DMS53 treated with DMSO at 0.1 percent for 48 hours (cell line): Measurements from ENCODE around the gene ZNF527.
A peak's percentile ranks its signal among the peaks of the same experiment; 100 is the strongest.
"Not testable (repeated sequence)": the region's sequence is repeated elsewhere in the genome, so short reads cannot be mapped to it uniquely, and the experiment has no call there.

ENCODE experiments used
- DNase-seq: peaks from one replicate; lab custom pipeline; 2025; ENCODE audit not compliant: unreplicated experiment; lab: John Stamatoyannopoulos, UW

The ZNF527 gene

GRCh38 chr19:37370880-37371661 is at the start of gene ZNF527:
TSS of gene ZNF527 (plus strand) at chr19:37371099. CDS start at chr19:37374199, 3,100 bp downstream.
- peak; percentile 99 for DNase-seq

DNA sequence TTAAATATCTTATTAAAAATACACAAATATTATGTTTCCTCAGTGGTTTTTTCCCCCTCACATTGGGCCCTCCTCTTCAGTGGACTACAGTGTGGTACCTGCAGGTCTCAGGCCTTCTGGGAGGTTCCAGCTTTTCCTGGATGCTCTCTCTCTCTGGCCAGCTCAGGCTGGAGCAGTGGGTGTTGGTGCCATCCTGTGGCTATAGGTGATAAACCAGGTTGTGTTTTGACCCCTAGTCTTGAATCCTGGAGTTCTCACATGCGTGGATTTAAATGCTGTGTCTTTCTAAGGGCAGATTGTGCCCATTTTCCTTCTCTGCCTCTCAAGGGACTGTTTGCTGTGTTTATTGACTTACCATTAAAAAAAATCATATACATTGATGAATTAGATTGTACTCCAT is 41.2 kb upstream of the ZNF527 start:
- peak; percentile 14 for DNase-seq

- no peak for DNase-seq
Measured at GRCh38 chr19:37332839-37333238, 38.1 kb upstream of the ZNF527 start.

DNA sequence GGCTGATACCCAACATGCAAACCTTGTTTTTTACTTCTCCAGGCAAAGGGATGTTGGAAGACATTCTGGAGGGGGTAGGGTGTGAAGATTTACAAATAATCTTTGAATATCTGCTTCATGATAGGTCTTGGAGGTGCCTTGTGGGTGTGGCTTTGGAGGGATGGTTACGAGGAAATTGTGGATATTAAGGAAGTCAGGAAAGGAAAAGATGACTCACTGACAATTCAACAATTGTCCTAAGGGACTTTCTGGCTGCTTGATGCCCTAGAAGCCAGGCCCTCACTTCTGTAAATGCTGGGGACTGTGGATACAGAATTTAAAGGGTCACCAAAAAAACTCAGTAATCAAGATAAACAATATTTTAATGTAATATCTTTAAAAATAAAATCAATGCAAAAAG is 37.4 kb upstream of the ZNF527 start:
- no peak for DNase-seq

- DNase-seq: no peak
Measured at GRCh38 chr19:37334179-37335071, 36.5 kb upstream of the ZNF527 start.

GRCh38 chr19:37342753-37343152 is 28.1 kb upstream of the ZNF527 start:
- DNase-seq: no peak

DNA sequence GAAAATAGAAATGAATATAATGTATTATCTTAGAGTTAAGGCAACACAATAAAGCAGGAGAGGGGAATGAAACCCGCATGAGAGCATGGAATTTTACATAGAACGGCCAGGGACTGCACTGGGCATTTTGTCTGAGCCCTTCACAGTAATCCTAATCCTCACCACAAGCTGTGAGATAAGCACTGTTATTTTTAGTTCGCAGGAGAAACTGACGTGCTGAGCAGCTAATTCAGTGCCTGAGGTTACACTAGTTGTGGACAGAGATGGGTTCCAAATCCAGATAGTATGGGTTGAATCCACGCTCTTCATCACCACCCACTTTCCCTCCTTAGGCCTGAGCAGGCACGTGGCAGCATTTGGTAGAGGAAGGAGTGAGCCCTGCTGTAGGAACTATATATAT is 24.8 kb upstream of the ZNF527 start:
- no peak for DNase-seq

- DNase-seq: no peak
Measured at GRCh38 chr19:37348060-37348459, 22.8 kb upstream of the ZNF527 start.

- DNase-seq: no peak
Measured at GRCh38 chr19:37353968-37354367, 16.9 kb upstream of the ZNF527 start.

GRCh38 chr19:37355901-37356300 is 15.0 kb upstream of the ZNF527 start:
- DNase-seq: no peak

GRCh38 chr19:37361994-37362393 is 8.9 kb upstream of the ZNF527 start:
- DNase-seq: no peak

DNA sequence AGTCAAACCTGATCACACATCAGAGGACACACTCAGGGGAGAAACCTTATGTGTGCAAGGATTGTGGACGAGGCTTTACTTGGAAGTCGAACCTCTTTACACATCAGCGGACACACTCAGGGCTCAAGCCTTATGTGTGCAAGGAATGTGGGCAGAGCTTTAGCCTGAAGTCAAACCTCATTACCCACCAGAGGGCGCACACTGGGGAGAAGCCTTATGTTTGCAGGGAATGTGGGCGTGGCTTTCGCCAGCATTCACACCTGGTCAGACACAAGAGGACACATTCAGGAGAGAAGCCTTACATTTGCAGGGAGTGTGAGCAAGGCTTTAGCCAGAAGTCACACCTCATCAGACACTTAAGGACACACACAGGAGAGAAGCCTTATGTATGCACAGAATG is 8.2 kb upstream of the ZNF527 start:
- DNase-seq: peak; percentile 7

DNA sequence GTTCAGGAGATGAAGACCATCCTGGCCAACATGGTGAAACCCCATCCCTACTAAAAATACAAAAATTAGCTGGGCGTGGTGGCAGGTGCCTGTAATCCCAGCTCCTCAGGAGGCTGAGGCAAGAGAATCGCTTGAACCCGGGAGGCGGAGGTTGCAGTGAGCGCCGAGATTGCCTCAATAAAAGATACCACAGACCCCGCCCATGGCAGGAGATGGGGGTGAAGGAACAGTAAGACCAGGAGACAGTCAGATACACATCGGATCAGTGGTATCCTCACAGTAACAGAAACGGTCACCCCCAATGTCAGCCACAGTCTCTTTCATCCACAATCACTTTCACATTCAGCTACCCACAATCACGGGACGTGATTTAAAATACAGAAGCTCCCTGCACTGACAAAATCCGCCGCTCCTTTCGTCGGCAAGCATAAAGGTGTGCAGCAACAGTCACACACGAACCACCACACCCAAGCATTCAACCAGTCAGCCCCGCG is 466 bp upstream of the ZNF527 start:
- DNase-seq: not testable (repeated sequence)

GRCh38 chr19:37389234-37389633 is 18.3 kb downstream of the ZNF527 start:
- DNase-seq: no peak

- not testable (repeated sequence) for DNase-seq
Measured at GRCh38 chr19:37391399-37391798, 20.5 kb downstream of the ZNF527 start.

- no peak for DNase-seq
Measured at GRCh38 chr19:37401078-37401477, 30.2 kb downstream of the ZNF527 start.

- DNase-seq: no peak
Measured at GRCh38 chr19:37403403-37403802, 32.5 kb downstream of the ZNF527 start.

- DNase-seq: not testable (repeated sequence)
Measured at GRCh38 chr19:37406140-37406846, 35.4 kb downstream of the ZNF527 start.

DNA sequence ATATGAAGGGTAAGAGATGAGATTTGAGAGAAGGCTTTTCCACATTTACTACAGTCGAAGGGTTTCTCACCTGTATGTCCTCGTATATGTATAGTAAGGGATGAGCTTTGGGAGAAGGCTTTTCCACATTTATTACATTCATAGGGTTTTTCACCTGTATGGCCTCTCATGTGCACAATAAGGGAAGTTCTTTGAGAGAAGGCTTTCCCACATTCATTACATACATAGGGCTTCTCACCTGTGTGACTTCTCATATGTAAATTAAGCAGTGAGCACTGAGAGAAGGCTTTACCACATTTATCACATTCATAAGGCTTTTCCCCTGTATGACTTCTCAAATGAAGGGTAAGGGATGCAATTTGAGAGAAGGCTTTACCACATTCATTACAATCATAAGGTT is 41.8 kb downstream of the ZNF527 start:
- DNase-seq: no peak

- no peak for DNase-seq
Measured at GRCh38 chr19:37413313-37414084, 42.6 kb downstream of the ZNF527 start.
